Testis (tissue), 3 donors: ENCODE results near the gene ZSCAN5B. TPM values are rescaled to one million over a fixed set of nuclear protein-coding genes. Genes with fewer than 3 reads are reported as not detected.
A peak's percentile ranks its signal among the peaks of the same experiment; 100 is the strongest.

Experiments
- DNase-seq: peaks from one replicate; pipeline ENCODE4 v3.0.0-alpha.2; 2019
- H3K27ac ChIP-seq, 2 donors: fragments of 200-600 bp; sonication (generic); one replicate each; pipeline ENCODE4 v1.5.1; 2019
- H3K27me3 ChIP-seq: fragments of 200-600 bp; sonication (generic); one replicate; pipeline ENCODE4 v1.5.1; 2019
- H3K36me3 ChIP-seq: fragments of 200-600 bp; sonication (generic); one replicate; pipeline ENCODE4 v1.5.1; 2017; ENCODE audit warnings: low read depth; ENCODE audit errors: missing control alignments
- H3K4me1 ChIP-seq: fragments of 200-600 bp; sonication (generic); one replicate; pipeline ENCODE4 v1.5.1; 2019
- H3K4me3 ChIP-seq, 2 donors: fragments of 200-600 bp; sonication (generic); one replicate each; pipeline ENCODE4 v1.5.1; 2017 to 2019
- H3K9me3 ChIP-seq: fragments of 200-600 bp; sonication (generic); one replicate; pipeline ENCODE4 v1.5.1; 2017
- CTCF ChIP-seq, 3 experiments: fragments of 450-650 bp in 2 of 3; fragments of 200-600 bp in 1 of 3; sonication (generic) in 1 of 3; IDR thresholded peaks; one replicate each; pipeline ENCODE4 v1.5.1; 2016 to 2019; ENCODE audit warnings: antibody characterized with exemption in 3 of 3, mild to moderate bottlenecking in 2 of 3, moderate library complexity in 1 of 3
- POLR2A ChIP-seq: fragments of 450-650 bp; IDR thresholded peaks from one replicate; pipeline ENCODE4 v1.6.1; 2017; ENCODE audit warnings: antibody characterized with exemption, mild to moderate bottlenecking, moderate library complexity
- WGBS, 2 donors: methylation state at CpG; one replicate each; pipeline ENCODE4 v1.1.5; 2018; 5-methylcytosine and 5-hydroxymethylcytosine counted together
- intact Hi-C: fragments of 100-400 bp; cut with DNase I; formaldehyde crosslinking; loops from one replicate; pipeline ENCODE4 v1.15.1; 2023; ENCODE audit warnings: low total_unique reads
- polyA plus RNA-seq: library from polyadenylated mRNA; stranded (reverse); fragments of 350-450 nt; fragmentation: Illumina TruSeq; extraction: RNeasy Lipid Tissue Mini Kit (QIAGEN cat#74804); gene quantifications from one replicate; pipeline ENCODE4 v1.2.3, GENCODE V29; 2014; ENCODE audit warnings: low read depth, low replicate concordance; ENCODE audit not compliant: insufficient read depth
- total RNA-seq, 2 donors: library from RNA; depleted of rRNA; stranded (reverse); fragments of >200 nt; gene quantifications; one replicate each; pipeline ENCODE4 v1.2.3, GENCODE V29; 2016

ZSCAN5B gene
- total and polyA plus RNA-seq, 3 donors from 2014 or later, result 3.0 to 5.8 (median 4.0) TPM

- Histone ChIP-seq H3K27me3 (no peaks in the 10 kb centered on the region), H3K27ac (peak overlapping the region in 1 of 2 donors; percentile 30), H3K9me3 (no peaks in the 10 kb centered on the region), H3K36me3 (no peaks in the 10 kb centered on the region), H3K4me1 (peaks cover 24% of the 10 kb centered on the region), H3K4me3 (peak overlapping the region in 1 of 2 donors; percentile 23)
- 32 to 40% methylated on average over 2 to 22 of the region's 22 CpGs for WGBS, 2 donors
- intact Hi-C loops, result no loop called here
- no peak for TF ChIP-seq CTCF (IDR thresholded peaks at IDR 0.05)
- no peak for TF ChIP-seq POLR2A
- peak; percentile 51 for DNase-seq
These were observed 50.3 kb downstream of the ZSCAN5B start for GRCh38 chr19:56147307-56147706.

GRCh38 chr19:56146904-56147303, 50.7 kb downstream of the ZSCAN5B start:
- Histone ChIP-seq H3K27ac (peak overlapping the region in 1 of 2 donors; percentile 30), H3K9me3 (no peaks in the 10 kb centered on the region), H3K4me1 (peaks cover 28% of the 10 kb centered on the region), H3K27me3 (no peaks in the 10 kb centered on the region), H3K4me3 (peak overlapping the region in 1 of 2 donors; percentile 23), H3K36me3 (no peaks in the 10 kb centered on the region)
- peak; percentile 43 for DNase-seq
- intact Hi-C loops, result no loop called here
- WGBS, 2 donors, result 49% methylated on average over 29 of the region's 31 CpGs; no CpG with 5 or more reads in 1 of the 2 donors
- TF ChIP-seq POLR2A (no peak), CTCF (IDR thresholded peaks at IDR 0.05) (no peak)

GRCh38 chr19:56145698-56146097, 51.9 kb downstream of the ZSCAN5B start:
- Histone ChIP-seq H3K4me1 (peaks cover 32% of the 10 kb centered on the region), H3K27me3 (no peaks in the 10 kb centered on the region), H3K27ac (no peak overlapping the region), H3K9me3 (no peaks in the 10 kb centered on the region), H3K4me3 (no peak overlapping the region), H3K36me3 (no peaks in the 10 kb centered on the region)
- no peak for DNase-seq
- intact Hi-C loops, result no loop called here
- 90 to 91% methylated on average over 9 to 10 of the region's 10 CpGs for WGBS, 2 donors
- TF ChIP-seq CTCF (IDR thresholded peaks at IDR 0.05), result no peak
- no peak for TF ChIP-seq POLR2A

GRCh38 chr19:56144831-56145230, 52.8 kb downstream of the ZSCAN5B start:
- 87 to 89% methylated on average over 12 of the region's 12 CpGs for WGBS, 2 donors
- Histone ChIP-seq H3K9me3 (no peaks in the 10 kb centered on the region), H3K27me3 (no peaks in the 10 kb centered on the region), H3K4me1 (peaks cover 37% of the 10 kb centered on the region), H3K4me3 (no peak overlapping the region), H3K36me3 (no peaks in the 10 kb centered on the region), H3K27ac (no peak overlapping the region)
- no peak for DNase-seq
- intact Hi-C loops, result no loop called here
- no peak for TF ChIP-seq POLR2A
- TF ChIP-seq CTCF (IDR thresholded peaks at IDR 0.05), result no peak

GRCh38 chr19:56144376-56144775, 53.2 kb downstream of the ZSCAN5B start:
- intact Hi-C loops, result no loop called here
- no peak for TF ChIP-seq POLR2A
- no peak for TF ChIP-seq CTCF (IDR thresholded peaks at IDR 0.05)
- Histone ChIP-seq H3K36me3 (no peaks in the 10 kb centered on the region), H3K4me3 (no peak overlapping the region), H3K27ac (no peak overlapping the region), H3K27me3 (no peaks in the 10 kb centered on the region), H3K9me3 (no peaks in the 10 kb centered on the region), H3K4me1 (peaks cover 38% of the 10 kb centered on the region)
- 68 to 79% methylated on average over 6 of the region's 6 CpGs for WGBS, 2 donors
- DNase-seq, result no peak
